Spinal cord (tissue), 4 donors: ENCODE results near the gene RBMY1D. TPM values are rescaled to one million over a fixed set of nuclear protein-coding genes. Genes with fewer than 3 reads are reported as not detected.

Experiments
- polyA plus RNA-seq, 2 donors: library from polyadenylated mRNA; unstranded; fragments of 120-200 nt; gene quantifications; one replicate each; pipeline ENCODE4 v1.2.1, GENCODE V29; 2013; ENCODE audit not compliant: insufficient read length in 2 of 2
- total RNA-seq, 2 donors: library from RNA; depleted of rRNA in 1 of 2; stranded (reverse); fragments of 120-200 nt in 1 of 2; fragments of >200 nt in 1 of 2; gene quantifications; one replicate each; pipeline versions ENCODE4 v1.2.3 to v1.2.4, GENCODE V29; 2013 to 2014

Gene RBMY1D
- total and polyA plus RNA-seq, 4 donors, result not detected

Other genes starting within 250 kb of the RBMY1D start
- gene RBMY1E, start 23.5 kb upstream of the RBMY1D start, total RNA-seq, result not detected
- gene RBMY1E, start 23.5 kb upstream of the RBMY1D start, polyA plus RNA-seq, result not detected